ENCODE results near the gene EIF2B1.
A peak's percentile ranks its signal among the peaks of the same experiment; 100 is the strongest.

EIF2B1 gene

GRCh38 chr12:123670882-123671728 is 37.6 kb upstream of the EIF2B1 start, which contains the start of gene TCTN2:
TSS of gene TCTN2 (plus strand) at chr12:123671113. CDS start at chr12:123671241, 128 bp downstream.
- peak within 1 kb of the TSS; percentile 83 for H3K4me3 ChIP-seq (ENCODE audit: low read depth, low read length)
- ChIA-PET CTCF (no interaction called here), POLR2A (interaction anchor here (0.9 kb wide), 1 partner anchor 11 kb away, joined by 6 read pairs; no protein-coding TSS in a partner anchor)
- DNase-seq (ENCODE audit: low read depth, low spot score), result peak; percentile 33
- TF ChIP-seq CTCF (IDR thresholded peaks at IDR 0.05; ENCODE audit: insufficient read depth, low read length, missing control alignments), result no peak

- DNase-seq (ENCODE audit: low read depth, low spot score), result no peak
- no peak for TF ChIP-seq CTCF (IDR thresholded peaks at IDR 0.05; ENCODE audit: insufficient read depth, low read length, missing control alignments)
- ChIA-PET CTCF (no interaction called here), POLR2A (no interaction called here)
- no peak overlapping the region for H3K4me3 ChIP-seq (ENCODE audit: low read depth, low read length)
These were observed 34.3 kb upstream of the EIF2B1 start for GRCh38 chr12:123667771-123668170.

GRCh38 chr12:123659996-123660727 is 26.7 kb upstream of the EIF2B1 start:
- DNase-seq (ENCODE audit: low read depth, low spot score), result peak; percentile 47
- CTCF ChIA-PET, result interaction anchor here (1.2 to 1.6 kb wide), 2 partner anchors 51 to 302 kb away, joined by 3 to 4 read pairs; no protein-coding TSS in a partner anchor
- no peak overlapping the region for H3K4me3 ChIP-seq (ENCODE audit: low read depth, low read length)
- POLR2A ChIA-PET, result interaction anchor here (0.8 to 1.4 kb wide), 2 partner anchors 11 to 52 kb away, joined by 5 to 6 read pairs; partner anchors contain the start of genes ATP6V0A2 and TCTN2
- TF ChIP-seq CTCF (IDR thresholded peaks at IDR 0.05; ENCODE audit: insufficient read depth, low read length, missing control alignments), result no peak

- no peak for DNase-seq (ENCODE audit: low read depth, low spot score)
- no peak for TF ChIP-seq CTCF (IDR thresholded peaks at IDR 0.05; ENCODE audit: insufficient read depth, low read length, missing control alignments)
- no peak overlapping the region for H3K4me3 ChIP-seq (ENCODE audit: low read depth, low read length)
- ChIA-PET CTCF (interaction anchor here (0.6 to 1.1 kb wide), 3 partner anchors 23 to 70 kb away, joined by 3 read pairs; no protein-coding TSS in a partner anchor), POLR2A (no interaction called here)
These were observed 23.7 kb upstream of the EIF2B1 start for GRCh38 chr12:123657211-123657610.

GRCh38 chr12:123656392-123656791 is 22.9 kb upstream of the EIF2B1 start:
- ChIA-PET CTCF (interaction anchor here (0.6 to 0.8 kb wide), 3 partner anchors 63 to 249 kb away, joined by 3 to 4 read pairs (median 3); no protein-coding TSS in a partner anchor), POLR2A (no interaction called here)
- H3K4me3 ChIP-seq (ENCODE audit: low read depth, low read length), result no peak overlapping the region
- no peak for DNase-seq (ENCODE audit: low read depth, low spot score)
- TF ChIP-seq CTCF (IDR thresholded peaks at IDR 0.05; ENCODE audit: insufficient read depth, low read length, missing control alignments), result no peak

GRCh38 chr12:123655420-123655819 is 21.9 kb upstream of the EIF2B1 start:
- ChIA-PET CTCF (no interaction called here), POLR2A (no interaction called here)
- DNase-seq (ENCODE audit: low read depth, low spot score), result no peak
- TF ChIP-seq CTCF (IDR thresholded peaks at IDR 0.05; ENCODE audit: insufficient read depth, low read length, missing control alignments), result no peak
- H3K4me3 ChIP-seq (ENCODE audit: low read depth, low read length), result no peak overlapping the region
